RCC 7860 (cell line): Measurements from ENCODE around the gene ELOVL7.
A peak's percentile ranks its signal among the peaks of the same experiment; 100 is the strongest.
"Not testable (repeated sequence)": the region's sequence is repeated elsewhere in the genome, so short reads cannot be mapped to it uniquely, and the experiment has no call there.

ENCODE experiments used
- DNase-seq: peaks from one replicate; pipeline ENCODE4 v3.0.0-alpha.2; 2015; ENCODE audit warnings: low spot score
- FAIRE-seq: peaks from 2 replicates; lab custom pipeline; 2012; peaks lifted over from hg19 to GRCh38; lab: Jason Lieb, UNC

The ELOVL7 gene

GRCh38 chr5:60843936-60844905 is at the start of gene ELOVL7:
TSS of gene ELOVL7 (minus strand) at chr5:60844269. CDS start at chr5:60787397, 56,872 bp downstream.
- DNase-seq (peak; percentile 38), FAIRE-seq (no peak)

GRCh38 chr5:60893521-60893920 is 49.5 kb upstream of the ELOVL7 start:
- DNase-seq, result no peak
- FAIRE-seq, result no peak

- no peak for DNase-seq
- FAIRE-seq, result no peak
These were observed 47.6 kb upstream of the ELOVL7 start for GRCh38 chr5:60891667-60892066.

- FAIRE-seq, result no peak
These were observed 44.4 kb upstream of the ELOVL7 start for GRCh38 chr5:60888359-60889061.

GRCh38 chr5:60887746-60888145 is 43.7 kb upstream of the ELOVL7 start:
- FAIRE-seq, result no peak

More at GRCh38 chr5:60888359-60889061, 44.4 kb upstream of the ELOVL7 start:
- DNase-seq, result no peak

GRCh38 chr5:60887096-60887495 is 43.0 kb upstream of the ELOVL7 start:
- no peak for DNase-seq
- no peak for FAIRE-seq

More at GRCh38 chr5:60887746-60888145, 43.7 kb upstream of the ELOVL7 start:
- DNase-seq, result no peak

- no peak for FAIRE-seq
- DNase-seq, result no peak
These were observed 42.1 kb upstream of the ELOVL7 start for GRCh38 chr5:60886158-60886557.

- FAIRE-seq (no peak), DNase-seq (no peak)
These were observed 39.2 kb upstream of the ELOVL7 start for GRCh38 chr5:60883229-60883628.

GRCh38 chr5:60872892-60873291 is 28.8 kb upstream of the ELOVL7 start:
- FAIRE-seq (no peak), DNase-seq (no peak)

GRCh38 chr5:60870857-60871256 is 26.8 kb upstream of the ELOVL7 start:
- DNase-seq, result no peak
- no peak for FAIRE-seq

GRCh38 chr5:60860572-60860971 is 16.5 kb upstream of the ELOVL7 start:
- not testable (repeated sequence) for DNase-seq, FAIRE-seq

GRCh38 chr5:60856066-60856465 is 12.0 kb upstream of the ELOVL7 start:
- DNase-seq (no peak), FAIRE-seq (no peak)

- no peak for DNase-seq
These were observed 8.9 kb upstream of the ELOVL7 start for GRCh38 chr5:60852940-60853339.

GRCh38 chr5:60852317-60852716 is 8.2 kb upstream of the ELOVL7 start:
- FAIRE-seq, result no peak
- no peak for DNase-seq

More at GRCh38 chr5:60852940-60853339, 8.9 kb upstream of the ELOVL7 start:
- FAIRE-seq, result no peak

- FAIRE-seq, result no peak
- no peak for DNase-seq
These were observed 7.6 kb upstream of the ELOVL7 start for GRCh38 chr5:60851626-60852025.

GRCh38 chr5:60846298-60846697 is 2.2 kb upstream of the ELOVL7 start:
- FAIRE-seq, result no peak
- DNase-seq, result no peak

- FAIRE-seq (no peak), DNase-seq (no peak)
These were observed 608 bp downstream of the ELOVL7 start for GRCh38 chr5:60843386-60843935.

- DNase-seq, result no peak
- FAIRE-seq, result no peak
These were observed 1.1 kb downstream of the ELOVL7 start for GRCh38 chr5:60842871-60843385.

GRCh38 chr5:60841361-60841760 is 2.7 kb downstream of the ELOVL7 start:
- no peak for DNase-seq
- FAIRE-seq, result no peak

GRCh38 chr5:60836131-60836530 is 7.9 kb downstream of the ELOVL7 start:
- DNase-seq, result no peak
- no peak for FAIRE-seq

GRCh38 chr5:60835554-60835953 is 8.5 kb downstream of the ELOVL7 start:
- no peak for DNase-seq
- FAIRE-seq, result no peak
